OCI-LY7 (cell line): ENCODE results near the gene C1orf226. TPM values are rescaled to one million over a fixed set of nuclear protein-coding genes. Genes with fewer than 3 reads are reported as not detected.
A peak's percentile ranks its signal among the peaks of the same experiment; 100 is the strongest.

Source experiments
- Bru-seq: library from RNA; stranded (reverse); fragments of 400-500 nt; gene quantifications from one replicate; lab custom pipeline; 2021; lab: Mats Ljungman, UMichigan
- BruChase-seq, 2 experiments: library from RNA; stranded (reverse); fragments of 400-500 nt; gene quantifications; one replicate each; lab custom pipeline; 2021; lab: Mats Ljungman, UMichigan
- BruUV-seq: library from RNA; stranded (reverse); fragments of 400-500 nt; replicated peaks from 2 replicates; lab custom pipeline; 2021; lab: Mats Ljungman, UMichigan
- CTCF ChIA-PET: fragments of 300-600 bp; sonication (Branson Sonifier 250); formaldehyde crosslinking; loops from one replicate; lab custom pipeline; 2022; ENCODE audit warnings: antibody characterized with exemption; ENCODE audit not compliant: unreplicated experiment; lab: Charles Lee
- POLR2A ChIA-PET: fragments of 300-600 bp; sonication (Branson Sonifier 250); formaldehyde crosslinking; loops from one replicate; lab custom pipeline; 2022; ENCODE audit warnings: antibody characterized with exemption; lab: Charles Lee
- DNase-seq: peaks from one replicate; pipeline ENCODE4 v3.0.0-alpha.2; 2015; ENCODE audit warnings: low spot score
- H2AFZ ChIP-seq: fragments of 200-600 bp; sonication (generic), shearing (Covaris generic); 2 replicates; pipeline ENCODE4 v1.6.1; 2014; ENCODE audit warnings: mild to moderate bottlenecking, antibody characterized with exemption, low read length, moderate library complexity
- H3K27ac ChIP-seq: fragments of 200-600 bp; sonication (generic); 2 replicates; pipeline ENCODE4 v1.5.1; 2014; ENCODE audit warnings: mixed run types, low read depth, mild to moderate bottlenecking, moderate library complexity, low read length, inconsistent platforms; ENCODE audit not compliant: poor library complexity, severe bottlenecking
- H3K36me3 ChIP-seq: fragments of 200-600 bp; sonication (generic); 2 replicates; pipeline ENCODE4 v1.6.1; 2014; ENCODE audit warnings: mild to moderate bottlenecking, antibody characterized with exemption, low read length, moderate library complexity, mixed read lengths; ENCODE audit not compliant: insufficient read depth
- H3K4me1 ChIP-seq: fragments of 200-600 bp; sonication (generic); 2 replicates; pipeline ENCODE4 v1.5.1; 2014; ENCODE audit warnings: mild to moderate bottlenecking, low read length; ENCODE audit not compliant: insufficient read depth, poor library complexity, severe bottlenecking
- H3K4me2 ChIP-seq: fragments of 200-600 bp; sonication (generic); 2 replicates; pipeline ENCODE4 v1.6.1; 2014; ENCODE audit warnings: mild to moderate bottlenecking, low read length
- H3K4me3 ChIP-seq: fragments of 200-600 bp; sonication (generic); 2 replicates; pipeline ENCODE4 v1.5.1; 2014; ENCODE audit warnings: mild to moderate bottlenecking, low read depth, low read length; ENCODE audit not compliant: poor library complexity, severe bottlenecking
- H3K79me2 ChIP-seq: fragments of 200-600 bp; sonication (generic); 2 replicates; pipeline ENCODE4 v1.6.1; 2016; ENCODE audit warnings: low read depth, mild to moderate bottlenecking, low read length, moderate library complexity, mixed read lengths; ENCODE audit not compliant: insufficient read depth
- H3K9me2 ChIP-seq: fragments of 200-600 bp; sonication (generic); 2 replicates; pipeline ENCODE4 v1.6.1; 2016; ENCODE audit warnings: mild to moderate bottlenecking, low read length, mixed read lengths; ENCODE audit not compliant: insufficient read depth
- H3K9me3 ChIP-seq: fragments of 200-600 bp; sonication (generic); 2 replicates; pipeline ENCODE4 v1.6.1; 2014; ENCODE audit warnings: mild to moderate bottlenecking, mixed run types, low read length, mixed read lengths
- H4K20me1 ChIP-seq: fragments of 200-600 bp; sonication (generic); 2 replicates; pipeline ENCODE4 v1.6.1; 2014; ENCODE audit warnings: mild to moderate bottlenecking, antibody characterized with exemption, low read length, moderate library complexity, mixed read lengths; ENCODE audit not compliant: insufficient read depth
- CTCF ChIP-seq: fragments of 200-600 bp; sonication (generic); conservative IDR thresholded peaks from 2 replicates; pipeline ENCODE4 v1.5.1; 2014; ENCODE audit warnings: mild to moderate bottlenecking, antibody characterized with exemption, low read length, moderate library complexity, mixed read lengths
- EZH2phosphoT487 ChIP-seq: fragments of 200-600 bp; sonication (generic); IDR thresholded peaks from 2 replicates; pipeline ENCODE4 v1.6.1; 2018; ENCODE audit warnings: low read depth, borderline replicate concordance, mild to moderate bottlenecking, mixed run types, antibody characterized with exemption, low read length, moderate library complexity, mixed read lengths
- intact Hi-C: fragments of 100-400 bp; cut with micrococcal nuclease; formaldehyde crosslinking; loops from one replicate; pipeline ENCODE4 v1.10.0; 2022; ENCODE audit not compliant: unreplicated experiment
- long read RNA-seq: library from polyadenylated mRNA; stranded (forward); transcript quantifications from one replicate; pipeline ENCODE4 v2.0.0, GENCODE V29; 2022
- total RNA-seq, 2 experiments: library from RNA; depleted of rRNA in 1 of 2; stranded (reverse); fragments of >200 nt in 1 of 2; shearing (Covaris generic) in 1 of 2; gene quantifications; 2 replicates each; pipeline ENCODE4 v1.2.3, GENCODE V29; 2014 to 2022

Gene C1orf226
- not detected in 2 replicates for total RNA-seq (2014; rRNA removed; shearing (Covaris generic))
- not detected in 2 replicates for total RNA-seq (2022)
- Bru-seq, nascent RNA, result percentile 7 among the genes with signal in this experiment
- percentile 24 among the genes with signal in this experiment for BruChase-seq, experiment 1, labeled RNA remaining after a 6-hour chase
- BruChase-seq, experiment 2, labeled RNA remaining after a 2-hour chase, result not detected
- long read RNA-seq, result 0 reads

GRCh38 chr1:162381383-162381782 is at the start of gene C1orf226:
Gene C1orf226, plus strand, starts transcription at chr1:162381728. Its CDS starts 174 bp downstream, at chr1:162381902.
- no TSS peak for BruUV-seq
- H2AFZ ChIP-seq, result no peak within 1 kb of the TSS

GRCh38 chr1:162333991-162334390 is 47.5 kb upstream of the C1orf226 start:
- Histone ChIP-seq H2AFZ (no peak overlapping the region), H3K4me2 (no peak overlapping the region), H3K36me3 (no peaks in the 10 kb centered on the region), H3K4me1 (no peaks in the 10 kb centered on the region), H3K9me2 (no peaks in the 10 kb centered on the region), H4K20me1 (no peaks in the 10 kb centered on the region), H3K9me3 (no peaks in the 10 kb centered on the region), H3K4me3 (no peak overlapping the region), H3K27ac (no peak overlapping the region), H3K79me2 (no peaks in the 10 kb centered on the region)
- TF ChIP-seq EZH2phosphoT487, result no peak
- TF ChIP-seq CTCF, result no peak
- intact Hi-C loops, result no loop called here
- CTCF ChIA-PET, result no interaction called here
- no peak for DNase-seq
- BruUV-seq, result no TSS peak
- POLR2A ChIA-PET, result interaction anchor here (0.6 kb wide), 1 partner anchor 10 kb away, joined by 3 read pairs; no protein-coding TSS in a partner anchor

More at GRCh38 chr1:162381383-162381782, at the start of gene C1orf226:
- no peaks in the 10 kb centered on the region for H3K9me3 ChIP-seq
- H3K27ac ChIP-seq, result no peak within 1 kb of the TSS
- no peak within 1 kb of the TSS for H3K4me3 ChIP-seq
- no peak within 1 kb of the TSS for H3K4me2 ChIP-seq
- no peak for DNase-seq
- no peaks in the 10 kb centered on the region for H3K36me3 ChIP-seq
- no peak for TF ChIP-seq EZH2phosphoT487
- TF ChIP-seq CTCF, result no peak
- intact Hi-C loops, result no loop called here
- H3K9me2 ChIP-seq, result no peaks in the 10 kb centered on the region
- CTCF ChIA-PET, result no interaction called here
- no peaks in the 10 kb centered on the region for H3K4me1 ChIP-seq
- no peaks in the 10 kb centered on the region for H3K79me2 ChIP-seq
- POLR2A ChIA-PET, result no interaction called here
- H4K20me1 ChIP-seq, result no peaks in the 10 kb centered on the region

GRCh38 chr1:162335126-162335525 is 46.4 kb upstream of the C1orf226 start:
- Histone ChIP-seq H3K4me1 (no peaks in the 10 kb centered on the region), H3K9me2 (no peaks in the 10 kb centered on the region), H2AFZ (no peak overlapping the region), H3K36me3 (no peaks in the 10 kb centered on the region), H4K20me1 (no peaks in the 10 kb centered on the region), H3K4me3 (no peak overlapping the region), H3K79me2 (no peaks in the 10 kb centered on the region), H3K27ac (no peak overlapping the region), H3K4me2 (no peak overlapping the region), H3K9me3 (no peaks in the 10 kb centered on the region)
- ChIA-PET CTCF (no interaction called here), POLR2A (interaction anchor here (0.6 kb wide), 1 partner anchor 433 kb away, joined by 3 read pairs; no protein-coding TSS in a partner anchor)
- intact Hi-C loops, result no loop called here
- no peak for TF ChIP-seq EZH2phosphoT487
- no peak for TF ChIP-seq CTCF
- BruUV-seq, result no TSS peak
- no peak for DNase-seq
